ENCODE data around the gene TTLL13. TPM values are rescaled to one million over a fixed set of nuclear protein-coding genes. Genes with fewer than 3 reads are reported as not detected.

TTLL13 gene
- total RNA-seq, 1 experiment from 2014 or later, result 1.0 TPM

DNA sequence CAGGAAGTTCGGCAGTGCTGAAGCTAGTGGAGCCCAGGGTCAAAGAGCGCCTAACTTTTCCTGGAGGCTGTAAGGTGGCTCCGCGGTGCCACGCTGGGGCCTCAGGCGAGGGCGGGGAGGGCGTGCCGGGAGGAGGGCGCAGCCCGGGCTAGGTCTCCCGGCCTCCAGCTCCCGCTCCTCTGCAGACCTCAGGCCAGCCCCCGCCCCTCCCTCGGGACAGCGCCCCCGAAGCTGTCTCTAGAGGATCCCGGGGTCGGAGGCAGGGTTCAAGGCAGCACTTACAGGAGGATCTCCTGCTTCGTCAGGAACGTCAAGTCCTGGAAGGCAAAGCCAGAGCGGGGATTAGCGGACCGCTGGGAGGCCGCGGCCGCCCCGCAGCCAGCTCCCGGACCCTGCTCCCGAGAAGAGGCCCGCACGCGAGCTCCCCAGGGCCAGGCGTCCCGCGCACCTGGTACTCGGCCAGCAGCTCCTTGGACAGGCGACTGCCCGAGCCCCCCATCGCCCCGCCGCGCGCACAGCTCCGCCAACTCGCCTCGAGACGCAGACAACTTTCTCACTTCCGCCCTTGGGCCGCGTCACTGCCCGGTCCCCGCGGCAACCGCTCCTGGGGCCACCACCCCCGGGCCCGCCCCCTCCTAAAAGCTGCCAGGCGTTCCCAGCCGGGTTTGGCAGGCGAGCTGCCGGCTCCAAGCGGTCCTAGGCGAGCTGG is 15.8 kb upstream of the TTLL13 start, which contains the start of gene CIB1:
Gene CIB1, minus strand, starts transcription at position 555 of the 709 bp plus-strand sequence. Its CDS starts 56 bp downstream, at position 499.
- ChIA-PET CTCF (interaction anchor here (0.6 to 2.7 kb wide), 14 partner anchors 11 to 147 kb away, joined by 3 to 26 read pairs (median 4); partner anchors contain the start of gene TTLL13), RAD21 (ENCODE audit: low non-redundant PET in 1 of 2, low total read pairs in 2 of 2, uncharacterized antibody in 2 of 2, unreplicated experiment in 2 of 2) (interaction anchor here in 1 of 2 experiments (1.3 kb wide), 2 partner anchors 16 to 90 kb away, joined by 3 to 6 read pairs; no protein-coding TSS in a partner anchor), POLR2A (interaction anchor here (0.5 to 1.9 kb wide), 14 partner anchors 11 to 340 kb away, joined by 3 to 9 read pairs (median 4); partner anchors contain the start of genes AP3S2, IDH2 and TTLL13)
- BruUV-seq (replicated peaks), result TSS peak; percentile 67
- Histone ChIP-seq H2AFZ (ENCODE audit: low read depth, low read length, poor library complexity, severe bottlenecking) (no peak within 1 kb of the TSS), H3K9me3 (ENCODE audit: control insufficient read depth in 1 of 2, insufficient read depth in 1 of 2, low read depth in 1 of 2, low read length in 2 of 2) (no peaks in the 10 kb centered on the region), H3K9ac (ENCODE audit: low read length) (peak within 1 kb of the TSS; percentile 85), H3K27me3 (ENCODE audit: insufficient read depth, low read length) (no peaks in the 10 kb centered on the region), H3K27ac (ENCODE audit: low read depth, low read length) (peak within 1 kb of the TSS; percentile 69), H3K36me3 (ENCODE audit: control insufficient read depth in 1 of 2, insufficient read depth in 2 of 2, low read length in 2 of 2) (peaks cover 11 to 27% of the 10 kb centered on the region in 2 experiments; a peak in 3 of 4 replicates), H3K4me1 (ENCODE audit: control insufficient read depth in 1 of 2, insufficient read depth in 2 of 2, low read length in 2 of 2) (peaks cover 9 to 49% of the 10 kb centered on the region in 2 experiments; a peak in 3 of 4 replicates), H4K20me1 (ENCODE audit: insufficient read depth) (no peaks in the 10 kb centered on the region), H3K79me2 (ENCODE audit: insufficient read depth, low read length) (peaks cover 15% of the 10 kb centered on the region), H3K9me2 (ENCODE audit: insufficient read depth) (no peaks in the 10 kb centered on the region), H3K4me2 (ENCODE audit: low read length) (peak within 1 kb of the TSS; percentile 89), H3K4me3 (replicated peaks in 1 of 2; ENCODE audit: low read depth in 1 of 2, low read length in 2 of 2) (peak within 1 kb of the TSS; percentile 67 to 87)
- TF ChIP-seq POLR2AphosphoS5 (IDR thresholded peaks at IDR 0.05; ENCODE audit: low read depth, low read length) (peak; percentile 66), YY1 (IDR thresholded peaks at IDR 0.05; ENCODE audit: extremely low read depth, insufficient replicate concordance, low read depth, low read length) (peak; percentile 36), ZFX (IDR thresholded peaks at IDR 0.05) (peak; percentile 83; the same call in 1 of the 2 replicates), FOSL1 (IDR thresholded peaks at IDR 0.05; ENCODE audit: low read depth) (no peak), JUND (IDR thresholded peaks at IDR 0.05) (no peak)
- TF ChIP-seq, protein P1, sequence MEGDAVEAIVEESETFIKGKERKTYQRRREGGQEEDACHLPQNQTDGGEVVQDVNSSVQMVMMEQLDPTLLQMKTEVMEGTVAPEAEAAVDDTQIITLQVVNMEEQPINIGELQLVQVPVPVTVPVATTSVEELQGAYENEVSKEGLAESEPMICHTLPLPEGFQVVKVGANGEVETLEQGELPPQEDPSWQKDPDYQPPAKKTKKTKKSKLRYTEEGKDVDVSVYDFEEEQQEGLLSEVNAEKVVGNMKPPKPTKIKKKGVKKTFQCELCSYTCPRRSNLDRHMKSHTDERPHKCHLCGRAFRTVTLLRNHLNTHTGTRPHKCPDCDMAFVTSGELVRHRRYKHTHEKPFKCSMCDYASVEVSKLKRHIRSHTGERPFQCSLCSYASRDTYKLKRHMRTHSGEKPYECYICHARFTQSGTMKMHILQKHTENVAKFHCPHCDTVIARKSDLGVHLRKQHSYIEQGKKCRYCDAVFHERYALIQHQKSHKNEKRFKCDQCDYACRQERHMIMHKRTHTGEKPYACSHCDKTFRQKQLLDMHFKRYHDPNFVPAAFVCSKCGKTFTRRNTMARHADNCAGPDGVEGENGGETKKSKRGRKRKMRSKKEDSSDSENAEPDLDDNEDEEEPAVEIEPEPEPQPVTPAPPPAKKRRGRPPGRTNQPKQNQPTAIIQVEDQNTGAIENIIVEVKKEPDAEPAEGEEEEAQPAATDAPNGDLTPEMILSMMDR (IDR thresholded peaks at IDR 0.05 in 2 of 3, conservative IDR thresholded peaks at IDR 0.05 in 1 of 3; ENCODE audit: borderline replicate concordance in 1 of 3, insufficient read depth in 1 of 3, low read depth in 2 of 3, low read length in 2 of 3), result peak in 1 of 3 experiments; percentile 37; a peak in 1 of 6 replicates
- ATAC-seq, result peak; percentile 93
- intact Hi-C loops (cut with micrococcal nuclease), result no loop called here
- DNase-seq (ENCODE audit: low read depth, low spot score), result peak; percentile 92
